Erythroblast (primary cell): Measurements from ENCODE around the gene ZFYVE1.
"Not testable (repeated sequence)": the region's sequence is repeated elsewhere in the genome, so short reads cannot be mapped to it uniquely, and the experiment has no call there.

Experiments
- GATA1 ChIP-seq: IDR thresholded peaks from 2 replicates; pipeline ENCODE4 v1.6.1; 2011; ENCODE audit warnings: low read depth, mild to moderate bottlenecking, control low read depth, low read length, moderate library complexity
- POLR2A ChIP-seq: IDR thresholded peaks from 2 replicates; pipeline ENCODE4 v1.6.1; 2011; ENCODE audit warnings: mild to moderate bottlenecking, low read length

DNA sequence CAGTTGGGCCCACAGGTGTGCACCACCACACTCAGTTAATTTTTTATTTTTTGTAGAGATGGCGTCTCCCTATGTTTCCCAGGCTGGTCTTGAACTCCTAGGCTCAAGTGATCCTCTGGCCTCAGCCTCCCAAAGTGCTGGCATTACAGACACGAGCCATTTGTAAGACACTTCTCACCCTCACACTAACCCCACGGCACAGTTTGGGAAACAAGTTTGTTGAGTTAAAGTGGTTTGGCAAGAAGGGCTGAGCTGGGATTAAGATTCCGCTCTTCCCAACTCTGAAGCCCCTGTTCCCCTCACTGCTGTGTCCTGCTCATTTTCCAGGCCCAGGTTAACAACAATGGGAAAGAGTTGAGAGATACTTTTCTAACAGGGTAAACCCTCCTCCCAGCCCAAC is 65.9 kb downstream of the ZFYVE1 start:
- not testable (repeated sequence) for TF ChIP-seq POLR2A, GATA1
